Vagina (tissue), 2 donors: ENCODE results near the gene BRD7.

Experiments used
- CTCF ChIP-seq, 3 experiments: fragments of 450-650 bp in 2 of 3; fragments of 200-600 bp in 1 of 3; sonication (generic) in 1 of 3; IDR thresholded peaks; one replicate each; pipeline ENCODE4 v1.5.1; 2017 to 2019; ENCODE audit warnings: antibody characterized with exemption in 3 of 3, mild to moderate bottlenecking in 2 of 3, moderate library complexity in 2 of 3
- POLR2A ChIP-seq, 2 donors: fragments of 450-650 bp; IDR thresholded peaks; one replicate each; pipeline ENCODE4 v1.6.1; 2017; ENCODE audit warnings: antibody characterized with exemption in 2 of 2, mild to moderate bottlenecking in 2 of 2, moderate library complexity in 2 of 2
- POLR2AphosphoS5 ChIP-seq, 2 donors: sonication (generic); formaldehyde crosslinking; IDR thresholded peaks; one replicate each; pipeline ENCODE4 v1.9.0; 2017; ENCODE audit warnings: antibody characterized with exemption in 2 of 2, mild to moderate bottlenecking in 2 of 2, low read depth in 1 of 2; ENCODE audit not compliant: insufficient read depth in 1 of 2

GRCh38 chr16:50381679-50382440, 13.1 kb upstream of the BRD7 start:
- no peak for TF ChIP-seq POLR2AphosphoS5 (IDR thresholded peaks at IDR 0.05; ENCODE audit: insufficient read depth in 1 of 2, low read depth in 1 of 2)
- TF ChIP-seq CTCF (IDR thresholded peaks at IDR 0.05), result no peak
- TF ChIP-seq POLR2A (IDR thresholded peaks at IDR 0.05), result no peak
